ENCODE results near the gene AQR. TPM values are rescaled to one million over a fixed set of nuclear protein-coding genes. Genes with fewer than 3 reads are reported as not detected.

AQR gene
- polyA plus RNA-seq, 1 donor from 2014 or later = 22.4 TPM

DNA sequence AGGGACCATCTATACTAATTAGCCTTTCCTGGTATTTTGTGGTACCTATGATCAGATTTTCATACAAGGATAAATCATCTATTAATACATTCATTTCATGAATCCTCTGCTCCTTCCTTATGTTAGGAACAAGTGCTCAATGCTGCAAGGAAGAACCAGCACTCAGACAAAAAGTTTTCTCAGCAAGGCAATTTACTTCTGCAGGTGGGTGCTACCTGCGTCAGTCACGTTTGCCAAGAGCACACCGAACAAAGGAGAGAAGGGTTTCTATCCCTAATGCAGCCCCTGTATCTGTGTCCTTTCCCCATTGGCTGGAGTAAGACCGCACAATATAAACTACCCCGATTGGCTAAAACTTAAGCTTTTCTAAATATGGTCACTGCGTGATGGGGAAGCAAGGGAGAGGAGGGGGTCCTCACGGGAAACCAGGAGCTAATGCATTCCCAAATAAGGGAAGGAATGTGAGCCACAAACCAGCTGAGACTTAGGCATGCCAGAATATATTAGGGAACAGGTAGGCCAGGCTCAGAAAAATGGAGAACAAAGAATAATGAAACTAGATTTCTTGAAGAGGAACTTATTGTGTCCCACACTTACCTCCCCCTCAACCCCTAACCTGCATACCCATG lies 76.5 kb downstream of the AQR start:
- H3K4me2 ChIP-seq (ENCODE audit: low read length) = no peak overlapping the region
- no peak overlapping the region for H3K9ac ChIP-seq (ENCODE audit: low read length)
- no peaks in the 10 kb centered on the region for H3K9me2 ChIP-seq (ENCODE audit: insufficient read depth, low read length)
- no peaks in the 10 kb centered on the region for H3K9me3 ChIP-seq (ENCODE audit: low read length)
- H2AFZ ChIP-seq (ENCODE audit: low read depth, low read length) = no peak overlapping the region
- H3K27ac ChIP-seq (ENCODE audit: low read length) = no peak overlapping the region
- peaks cover 3% of the 10 kb centered on the region for H3K36me3 ChIP-seq (ENCODE audit: insufficient read depth, low read length)
- H3K79me2 ChIP-seq (replicated peaks; ENCODE audit: insufficient read depth, low read length) = no peaks in the 10 kb centered on the region
- no peak overlapping the region for H3K4me3 ChIP-seq (ENCODE audit: low read length)
- TF ChIP-seq, protein P1, sequence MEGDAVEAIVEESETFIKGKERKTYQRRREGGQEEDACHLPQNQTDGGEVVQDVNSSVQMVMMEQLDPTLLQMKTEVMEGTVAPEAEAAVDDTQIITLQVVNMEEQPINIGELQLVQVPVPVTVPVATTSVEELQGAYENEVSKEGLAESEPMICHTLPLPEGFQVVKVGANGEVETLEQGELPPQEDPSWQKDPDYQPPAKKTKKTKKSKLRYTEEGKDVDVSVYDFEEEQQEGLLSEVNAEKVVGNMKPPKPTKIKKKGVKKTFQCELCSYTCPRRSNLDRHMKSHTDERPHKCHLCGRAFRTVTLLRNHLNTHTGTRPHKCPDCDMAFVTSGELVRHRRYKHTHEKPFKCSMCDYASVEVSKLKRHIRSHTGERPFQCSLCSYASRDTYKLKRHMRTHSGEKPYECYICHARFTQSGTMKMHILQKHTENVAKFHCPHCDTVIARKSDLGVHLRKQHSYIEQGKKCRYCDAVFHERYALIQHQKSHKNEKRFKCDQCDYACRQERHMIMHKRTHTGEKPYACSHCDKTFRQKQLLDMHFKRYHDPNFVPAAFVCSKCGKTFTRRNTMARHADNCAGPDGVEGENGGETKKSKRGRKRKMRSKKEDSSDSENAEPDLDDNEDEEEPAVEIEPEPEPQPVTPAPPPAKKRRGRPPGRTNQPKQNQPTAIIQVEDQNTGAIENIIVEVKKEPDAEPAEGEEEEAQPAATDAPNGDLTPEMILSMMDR (IDR thresholded peaks at IDR 0.05; ENCODE audit: poor library complexity, severe bottlenecking) = no peak
- TF ChIP-seq EZH2 (IDR thresholded peaks at IDR 0.05; ENCODE audit: borderline replicate concordance, insufficient read depth, low read length, poor library complexity, severe bottlenecking) (no peak), RAD21 (conservative IDR thresholded peaks at IDR 0.05) (no peak), REST (IDR thresholded peaks at IDR 0.05; ENCODE audit: borderline replicate concordance) (no peak), MXI1 (conservative IDR thresholded peaks at IDR 0.05; ENCODE audit: poor library complexity, severe bottlenecking) (no peak)
- H3K27me3 ChIP-seq (ENCODE audit: insufficient read depth, low read depth, low read length) = no peaks in the 10 kb centered on the region
- no peaks in the 10 kb centered on the region for H4K20me1 ChIP-seq (ENCODE audit: insufficient read depth)
- H3F3A ChIP-seq (ENCODE audit: insufficient read depth, low read length, poor library complexity, severe bottlenecking) = no peaks in the 10 kb centered on the region

- Histone ChIP-seq H3K9me2 (ENCODE audit: insufficient read depth, low read length) (no peaks in the 10 kb centered on the region), H3K9me3 (ENCODE audit: low read length) (no peaks in the 10 kb centered on the region), H3K79me2 (replicated peaks; ENCODE audit: insufficient read depth, low read length) (no peaks in the 10 kb centered on the region), H3K9ac (ENCODE audit: low read length) (no peak overlapping the region), H3K27me3 (ENCODE audit: insufficient read depth, low read depth, low read length) (no peaks in the 10 kb centered on the region), H3K4me3 (ENCODE audit: low read length) (no peak overlapping the region), H3K27ac (ENCODE audit: low read length) (no peak overlapping the region), H3F3A (ENCODE audit: insufficient read depth, low read length, poor library complexity, severe bottlenecking) (no peaks in the 10 kb centered on the region), H2AFZ (ENCODE audit: low read depth, low read length) (no peak overlapping the region), H4K20me1 (ENCODE audit: insufficient read depth) (no peaks in the 10 kb centered on the region), H3K36me3 (ENCODE audit: insufficient read depth, low read length) (peaks cover 6% of the 10 kb centered on the region), H3K4me2 (ENCODE audit: low read length) (no peak overlapping the region)
- TF ChIP-seq, protein P1 (IDR thresholded peaks at IDR 0.05; ENCODE audit: poor library complexity, severe bottlenecking) = no peak
- no peak for TF ChIP-seq TAF1 (IDR thresholded peaks at IDR 0.05; ENCODE audit: low read depth)
- TF ChIP-seq MXI1 (conservative IDR thresholded peaks at IDR 0.05; ENCODE audit: poor library complexity, severe bottlenecking) = no peak
- no peak for TF ChIP-seq RAD21 (conservative IDR thresholded peaks at IDR 0.05)
- TF ChIP-seq EZH2 (IDR thresholded peaks at IDR 0.05; ENCODE audit: borderline replicate concordance, insufficient read depth, low read length, poor library complexity, severe bottlenecking) = no peak
- TF ChIP-seq EP300 (conservative IDR thresholded peaks at IDR 0.05; ENCODE audit: poor library complexity, severe bottlenecking) = no peak
- no peak for TF ChIP-seq REST (IDR thresholded peaks at IDR 0.05; ENCODE audit: borderline replicate concordance)
- TF ChIP-seq SMC3 (conservative IDR thresholded peaks at IDR 0.05; ENCODE audit: poor library complexity) = no peak
- no peak for TF ChIP-seq POLR2AphosphoS5 (IDR thresholded peaks at IDR 0.05)
These were observed 79.1 kb downstream of the AQR start for GRCh38 chr15:34890424-34890823.

Measured in neural cell (in vitro differentiated cells).